ENCODE results near the gene PSENEN.
"Not testable (repeated sequence)": the region's sequence is repeated elsewhere in the genome, so short reads cannot be mapped to it uniquely, and the experiment has no call there.

Gene PSENEN

GRCh38 chr19:35719402-35720162 lies 25.9 kb upstream of the PSENEN start:
- no peak for DNase-seq (ENCODE audit: low read depth)
- peak overlapping the region; percentile 82 for H3K4me3 ChIP-seq (ENCODE audit: control insufficient read depth, low read depth, low read length)
- TF ChIP-seq CTCF (conservative IDR thresholded peaks at IDR 0.05; ENCODE audit: control insufficient read depth, insufficient read depth, low read depth, low read length): no peak

- no peak for TF ChIP-seq CTCF (conservative IDR thresholded peaks at IDR 0.05; ENCODE audit: control insufficient read depth, insufficient read depth, low read depth, low read length)
- no peak for DNase-seq (ENCODE audit: low read depth)
- no peak overlapping the region for H3K4me3 ChIP-seq (ENCODE audit: control insufficient read depth, low read depth, low read length)
Observed at GRCh38 chr19:35720163-35720524, 25.3 kb upstream of the PSENEN start.

- TF ChIP-seq CTCF (conservative IDR thresholded peaks at IDR 0.05; ENCODE audit: control insufficient read depth, insufficient read depth, low read depth, low read length): no peak
- no peak overlapping the region for H3K4me3 ChIP-seq (ENCODE audit: control insufficient read depth, low read depth, low read length)
- no peak for DNase-seq (ENCODE audit: low read depth)
Observed at GRCh38 chr19:35720648-35721047, 24.8 kb upstream of the PSENEN start.

GRCh38 chr19:35721374-35721773 lies 24.1 kb upstream of the PSENEN start:
- DNase-seq (ENCODE audit: low read depth): no peak
- TF ChIP-seq CTCF (conservative IDR thresholded peaks at IDR 0.05; ENCODE audit: control insufficient read depth, insufficient read depth, low read depth, low read length): no peak
- H3K4me3 ChIP-seq (ENCODE audit: control insufficient read depth, low read depth, low read length): no peak overlapping the region

- TF ChIP-seq CTCF (conservative IDR thresholded peaks at IDR 0.05; ENCODE audit: control insufficient read depth, insufficient read depth, low read depth, low read length): no peak
- DNase-seq (ENCODE audit: low read depth): no peak
- H3K4me3 ChIP-seq (ENCODE audit: control insufficient read depth, low read depth, low read length): no peak overlapping the region
Observed at GRCh38 chr19:35722461-35722860, 23.0 kb upstream of the PSENEN start.

- no peak for DNase-seq (ENCODE audit: low read depth)
- TF ChIP-seq CTCF (conservative IDR thresholded peaks at IDR 0.05; ENCODE audit: control insufficient read depth, insufficient read depth, low read depth, low read length): no peak
- H3K4me3 ChIP-seq (ENCODE audit: control insufficient read depth, low read depth, low read length): no peak overlapping the region
Observed at GRCh38 chr19:35722897-35723296, 22.6 kb upstream of the PSENEN start.

GRCh38 chr19:35723671-35724070 lies 21.8 kb upstream of the PSENEN start:
- H3K4me3 ChIP-seq (ENCODE audit: control insufficient read depth, low read depth, low read length): no peak overlapping the region
- TF ChIP-seq CTCF (conservative IDR thresholded peaks at IDR 0.05; ENCODE audit: control insufficient read depth, insufficient read depth, low read depth, low read length): no peak
- no peak for DNase-seq (ENCODE audit: low read depth)

GRCh38 chr19:35724132-35724531 lies 21.3 kb upstream of the PSENEN start:
- not testable (repeated sequence) for H3K4me3 ChIP-seq (ENCODE audit: control insufficient read depth, low read depth, low read length); DNase-seq (ENCODE audit: low read depth)
